ENCODE data around the gene SLCO2A1.

Gene SLCO2A1

DNA sequence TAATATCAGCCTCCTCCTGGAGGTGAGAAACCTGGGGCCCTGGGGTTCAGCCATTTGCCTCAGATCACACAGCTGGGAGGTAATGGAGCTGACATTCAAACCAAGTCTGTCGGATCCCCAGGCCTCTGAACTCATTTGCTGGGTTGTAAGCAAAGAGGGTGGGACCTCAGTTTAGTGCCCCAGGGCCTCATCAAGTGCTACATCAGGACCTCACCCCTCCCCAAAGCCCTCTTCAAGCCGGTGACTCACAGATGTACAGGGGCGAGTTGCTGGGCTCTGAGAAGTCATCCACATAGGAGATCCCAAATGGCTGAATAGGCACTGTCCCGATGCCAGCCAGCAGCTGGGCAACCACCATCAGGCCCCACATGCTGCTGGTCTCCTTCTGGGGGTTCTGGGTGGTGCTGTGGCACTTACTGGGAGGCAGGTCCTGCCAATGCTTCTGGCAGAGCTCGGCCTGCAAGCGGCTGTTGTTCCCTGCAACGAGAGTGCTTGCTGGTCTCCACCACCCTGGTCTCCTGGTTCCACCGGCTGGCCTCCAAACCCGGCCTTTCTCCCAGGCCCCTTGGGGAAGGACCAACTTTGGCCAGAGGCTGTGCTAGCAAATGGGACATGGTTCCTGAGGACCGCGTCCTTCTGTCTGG, 74.9 kb downstream of the SLCO2A1 start:
- Mint-ChIP-seq H3K4me1 (no peaks in the 10 kb centered on the region), H3K36me3 (ENCODE audit: insufficient read depth) (peaks cover 2% of the 10 kb centered on the region), H3K9me3 (no peaks in the 10 kb centered on the region), H3K27ac (ENCODE audit: low read depth) (no peak overlapping the region), H3K27me3 (peaks cover 25% of the 10 kb centered on the region), H3K4me3 (no peak overlapping the region)
- ATAC-seq (replicated peaks; ENCODE audit: extremely low read depth, poor library complexity, severe bottlenecking), result no peak
- DNase-seq (ENCODE audit: low spot score in 2 of 2), result no peak

DNA sequence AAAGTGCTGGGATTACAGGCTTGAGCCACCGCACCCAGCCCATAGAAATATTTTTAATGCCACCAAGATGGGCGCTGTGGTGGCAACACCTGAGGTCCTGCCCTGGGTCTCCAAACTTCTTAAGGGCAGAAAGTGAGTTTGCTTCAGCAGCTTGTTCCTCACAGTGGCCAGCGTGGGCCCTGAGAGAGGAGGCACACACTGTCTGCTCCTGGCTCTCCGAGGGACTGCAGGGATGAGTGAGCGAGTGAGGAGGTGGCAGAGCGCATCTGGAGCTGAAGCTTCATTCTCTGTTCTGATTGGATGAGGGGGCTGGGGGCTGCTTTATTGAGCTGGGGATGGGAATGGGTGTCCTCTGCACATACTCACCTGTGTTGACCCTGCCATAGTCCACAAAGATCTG, 76.4 kb downstream of the SLCO2A1 start:
- DNase-seq (ENCODE audit: low spot score in 2 of 2), result no peak
- peaks cover 2% of the 10 kb centered on the region for H3K36me3 Mint-ChIP-seq (ENCODE audit: insufficient read depth)

DNA sequence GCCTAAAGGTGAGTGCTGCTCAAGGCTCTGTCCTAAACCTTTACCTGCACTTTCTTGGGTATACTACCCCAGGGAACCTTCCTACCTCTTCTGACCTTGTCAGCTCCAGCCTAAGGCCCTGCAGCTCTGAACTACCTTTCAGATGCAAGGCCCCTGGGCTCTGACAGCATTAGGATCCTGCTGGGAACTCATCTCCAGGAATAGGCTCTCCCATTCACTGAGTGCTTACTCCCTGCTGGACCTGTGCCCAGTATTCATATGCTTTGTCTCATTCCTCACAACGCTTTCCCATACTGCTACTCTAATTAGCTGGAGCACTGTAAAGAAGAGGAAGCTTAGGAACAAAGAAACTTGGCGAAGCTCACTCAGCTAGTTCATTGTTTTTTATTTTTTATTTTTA, 80.3 kb downstream of the SLCO2A1 start:
- Mint-ChIP-seq H3K4me3 (no peak overlapping the region), H3K36me3 (ENCODE audit: insufficient read depth) (peaks cover 2% of the 10 kb centered on the region), H3K9me3 (no peaks in the 10 kb centered on the region), H3K27me3 (peaks cover 9% of the 10 kb centered on the region), H3K4me1 (no peaks in the 10 kb centered on the region), H3K27ac (ENCODE audit: low read depth) (no peak overlapping the region)
- ATAC-seq (replicated peaks; ENCODE audit: extremely low read depth, poor library complexity, severe bottlenecking) (no peak), DNase-seq (ENCODE audit: low spot score in 2 of 2) (no peak)

More for the DNA sequence above, 76.4 kb downstream of the SLCO2A1 start:
- Mint-ChIP-seq H3K9me3 (no peaks in the 10 kb centered on the region), H3K4me3 (no peak overlapping the region), H3K27ac (ENCODE audit: low read depth) (no peak overlapping the region), H3K4me1 (no peaks in the 10 kb centered on the region), H3K27me3 (peaks cover 25% of the 10 kb centered on the region)
- no peak for ATAC-seq (replicated peaks; ENCODE audit: extremely low read depth, poor library complexity, severe bottlenecking)

DNA sequence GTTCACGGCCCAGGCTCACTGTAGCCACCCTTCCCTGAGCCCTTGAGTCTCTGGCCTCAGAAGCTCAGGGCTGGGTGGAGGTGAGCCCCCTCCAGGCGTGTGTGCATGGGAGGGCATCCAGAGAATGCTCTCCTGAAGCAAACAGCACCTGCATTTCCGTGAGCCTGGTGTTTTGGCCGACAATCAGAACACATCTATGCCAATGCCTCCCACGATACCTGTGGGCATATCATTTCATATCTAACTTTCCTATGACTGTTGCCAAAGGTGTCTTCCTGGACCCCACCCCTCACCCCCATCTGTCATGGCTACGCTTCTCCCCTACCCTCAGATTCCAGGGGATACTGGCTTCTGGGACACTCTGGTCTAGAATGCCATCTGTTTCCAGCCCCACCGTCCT, 80.7 kb downstream of the SLCO2A1 start:
- Mint-ChIP-seq H3K9me3 (no peaks in the 10 kb centered on the region), H3K4me1 (no peaks in the 10 kb centered on the region), H3K27me3 (peaks cover 14% of the 10 kb centered on the region), H3K4me3 (no peak overlapping the region), H3K36me3 (ENCODE audit: insufficient read depth) (peaks cover 2% of the 10 kb centered on the region), H3K27ac (ENCODE audit: low read depth) (no peak overlapping the region)
- DNase-seq (ENCODE audit: low spot score in 2 of 2), result no peak
- no peak for ATAC-seq (replicated peaks; ENCODE audit: extremely low read depth, poor library complexity, severe bottlenecking)

DNA sequence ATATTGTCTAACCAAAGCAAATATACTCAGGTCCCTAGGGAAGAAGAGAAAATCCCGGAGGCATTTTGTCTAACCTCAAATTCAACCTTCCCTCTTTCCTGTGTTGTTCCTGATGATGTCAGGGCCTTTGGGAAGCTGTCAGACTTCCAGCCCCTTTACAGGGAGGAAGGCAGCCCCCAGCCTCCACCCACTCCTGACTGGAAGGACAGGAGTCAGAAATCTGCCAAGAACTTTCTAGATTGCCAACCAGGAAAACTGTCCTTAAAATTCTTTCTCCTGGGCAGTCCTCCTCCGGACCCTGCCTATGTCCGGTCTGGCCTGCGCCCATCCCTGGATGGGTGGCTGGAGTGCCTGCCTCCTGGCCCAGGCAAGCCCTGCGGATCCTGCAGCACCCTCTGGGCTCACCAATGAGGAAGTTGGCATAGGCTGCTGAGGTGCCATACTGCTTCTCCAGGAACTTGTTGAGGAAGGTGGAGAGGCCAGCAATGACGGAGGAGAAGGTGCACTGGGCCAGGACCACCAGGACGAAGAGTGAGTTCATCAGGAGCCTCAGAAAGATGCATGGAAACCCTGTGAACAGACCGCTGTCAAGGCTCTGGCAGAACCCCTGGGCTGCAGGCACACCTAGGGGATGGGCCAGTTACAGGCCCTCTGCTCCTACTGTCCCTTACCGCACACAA, 81.5 kb downstream of the SLCO2A1 start:
- DNase-seq (ENCODE audit: low spot score in 2 of 2) (no peak), ATAC-seq (replicated peaks; ENCODE audit: extremely low read depth, poor library complexity, severe bottlenecking) (no peak)
- H3K36me3 Mint-ChIP-seq (ENCODE audit: insufficient read depth), result peaks cover 1% of the 10 kb centered on the region
- no peak overlapping the region for H3K27ac Mint-ChIP-seq (ENCODE audit: low read depth)
- no peaks in the 10 kb centered on the region for H3K9me3 Mint-ChIP-seq
- H3K27me3 Mint-ChIP-seq, result peaks cover 13% of the 10 kb centered on the region
- no peaks in the 10 kb centered on the region for H3K4me1 Mint-ChIP-seq
- no peak overlapping the region for H3K4me3 Mint-ChIP-seq

GRCh38 chr3:133945381-133946095, 84.2 kb downstream of the SLCO2A1 start:
- H3K9me3 Mint-ChIP-seq, result no peaks in the 10 kb centered on the region
- H3K27me3 Mint-ChIP-seq, result peaks cover 28% of the 10 kb centered on the region
- H3K27ac Mint-ChIP-seq (ENCODE audit: low read depth), result no peak overlapping the region
- H3K36me3 Mint-ChIP-seq (ENCODE audit: insufficient read depth), result no peaks in the 10 kb centered on the region
- DNase-seq (ENCODE audit: low spot score in 2 of 2) (no peak), ATAC-seq (replicated peaks; ENCODE audit: extremely low read depth, poor library complexity, severe bottlenecking) (no peak)
- H3K4me3 Mint-ChIP-seq, result no peak overlapping the region
- H3K4me1 Mint-ChIP-seq, result peaks cover 6% of the 10 kb centered on the region

GRCh38 chr3:133944641-133945380, 84.9 kb downstream of the SLCO2A1 start:
- Mint-ChIP-seq H3K36me3 (ENCODE audit: insufficient read depth) (no peaks in the 10 kb centered on the region), H3K4me1 (peaks cover 6% of the 10 kb centered on the region), H3K4me3 (no peak overlapping the region), H3K27ac (ENCODE audit: low read depth) (no peak overlapping the region), H3K9me3 (no peaks in the 10 kb centered on the region), H3K27me3 (peaks cover 28% of the 10 kb centered on the region)
- DNase-seq (ENCODE audit: low spot score in 2 of 2), result no peak
- no peak for ATAC-seq (replicated peaks; ENCODE audit: extremely low read depth, poor library complexity, severe bottlenecking)

DNA sequence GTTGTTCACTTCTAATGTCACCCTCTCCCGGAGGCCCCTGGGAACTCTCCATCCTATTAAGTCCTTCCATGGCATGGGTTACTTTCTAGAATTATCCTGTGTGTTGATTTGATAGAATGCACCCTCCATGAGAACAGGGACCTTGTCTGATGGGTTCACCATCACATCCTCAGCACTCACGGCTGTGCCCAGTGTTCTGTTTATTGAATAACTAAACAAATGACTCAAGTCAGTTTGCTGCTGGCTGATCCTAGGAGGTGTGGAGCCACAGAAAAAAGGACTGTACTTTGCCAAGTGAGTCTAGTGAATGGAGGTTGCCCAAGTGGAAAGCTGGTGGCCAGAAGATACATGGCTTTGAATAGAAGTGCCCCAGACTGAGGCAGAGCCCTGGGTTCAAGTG, 85.5 kb downstream of the SLCO2A1 start:
- no peak for DNase-seq (ENCODE audit: low spot score in 2 of 2)
- H3K4me3 Mint-ChIP-seq, result no peak overlapping the region
- H3K27ac Mint-ChIP-seq (ENCODE audit: low read depth), result no peak overlapping the region
- H3K4me1 Mint-ChIP-seq, result peaks cover 6% of the 10 kb centered on the region
- H3K9me3 Mint-ChIP-seq, result no peaks in the 10 kb centered on the region
- no peak for ATAC-seq (replicated peaks; ENCODE audit: extremely low read depth, poor library complexity, severe bottlenecking)
- H3K36me3 Mint-ChIP-seq (ENCODE audit: insufficient read depth), result no peaks in the 10 kb centered on the region
- peaks cover 28% of the 10 kb centered on the region for H3K27me3 Mint-ChIP-seq

DNA sequence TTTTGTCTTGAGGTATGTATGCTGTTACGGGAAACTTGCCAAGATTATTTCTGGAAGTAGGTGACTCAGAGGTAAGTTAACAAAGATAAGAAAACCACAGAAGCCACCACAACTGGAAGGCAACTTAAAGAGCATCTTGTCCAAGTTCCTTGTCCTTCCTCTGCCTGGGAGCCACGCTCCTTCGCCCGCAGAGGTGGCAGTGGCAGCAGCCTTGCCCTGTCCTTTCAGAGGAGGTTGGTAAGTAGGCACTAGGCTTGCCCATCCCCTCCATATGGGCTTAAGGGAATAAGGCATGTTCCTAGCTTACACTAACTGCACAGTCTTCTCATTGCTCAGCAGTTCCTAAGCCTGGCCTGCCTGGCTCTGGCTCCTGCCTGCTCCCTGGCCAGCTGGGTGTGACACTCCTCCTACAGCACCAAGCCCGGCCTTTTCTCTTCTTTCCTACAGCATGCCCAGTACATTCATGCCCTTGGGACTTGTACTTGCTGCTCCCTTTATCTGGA, 86.0 kb downstream of the SLCO2A1 start:
- H3K4me1 Mint-ChIP-seq, result peaks cover 6% of the 10 kb centered on the region
- no peak overlapping the region for H3K4me3 Mint-ChIP-seq
- DNase-seq (ENCODE audit: low spot score in 2 of 2) (no peak), ATAC-seq (replicated peaks; ENCODE audit: extremely low read depth, poor library complexity, severe bottlenecking) (no peak)
- no peaks in the 10 kb centered on the region for H3K36me3 Mint-ChIP-seq (ENCODE audit: insufficient read depth)
- H3K27ac Mint-ChIP-seq (ENCODE audit: low read depth), result no peak overlapping the region
- peaks cover 32% of the 10 kb centered on the region for H3K27me3 Mint-ChIP-seq
- H3K9me3 Mint-ChIP-seq, result no peaks in the 10 kb centered on the region

GRCh38 chr3:133943031-133943535, 86.6 kb downstream of the SLCO2A1 start:
- H3K4me1 Mint-ChIP-seq, result peaks cover 6% of the 10 kb centered on the region
- no peak for DNase-seq (ENCODE audit: low spot score in 2 of 2)

GRCh38 chr3:133941415-133941821, 88.3 kb downstream of the SLCO2A1 start:
- Mint-ChIP-seq H3K4me1 (peaks cover 6% of the 10 kb centered on the region), H3K36me3 (ENCODE audit: insufficient read depth) (no peaks in the 10 kb centered on the region), H3K4me3 (no peak overlapping the region), H3K27me3 (peaks cover 54% of the 10 kb centered on the region), H3K27ac (ENCODE audit: low read depth) (no peak overlapping the region), H3K9me3 (no peaks in the 10 kb centered on the region)
- no peak for ATAC-seq (replicated peaks; ENCODE audit: extremely low read depth, poor library complexity, severe bottlenecking)
- DNase-seq (ENCODE audit: low spot score in 2 of 2), result no peak

More at GRCh38 chr3:133943031-133943535, 86.6 kb downstream of the SLCO2A1 start:
- no peak for ATAC-seq (replicated peaks; ENCODE audit: extremely low read depth, poor library complexity, severe bottlenecking)
- no peak overlapping the region for H3K27ac Mint-ChIP-seq (ENCODE audit: low read depth)
- peaks cover 38% of the 10 kb centered on the region for H3K27me3 Mint-ChIP-seq
- H3K4me3 Mint-ChIP-seq, result no peak overlapping the region
- no peaks in the 10 kb centered on the region for H3K9me3 Mint-ChIP-seq
- H3K36me3 Mint-ChIP-seq (ENCODE audit: insufficient read depth), result no peaks in the 10 kb centered on the region

DNA sequence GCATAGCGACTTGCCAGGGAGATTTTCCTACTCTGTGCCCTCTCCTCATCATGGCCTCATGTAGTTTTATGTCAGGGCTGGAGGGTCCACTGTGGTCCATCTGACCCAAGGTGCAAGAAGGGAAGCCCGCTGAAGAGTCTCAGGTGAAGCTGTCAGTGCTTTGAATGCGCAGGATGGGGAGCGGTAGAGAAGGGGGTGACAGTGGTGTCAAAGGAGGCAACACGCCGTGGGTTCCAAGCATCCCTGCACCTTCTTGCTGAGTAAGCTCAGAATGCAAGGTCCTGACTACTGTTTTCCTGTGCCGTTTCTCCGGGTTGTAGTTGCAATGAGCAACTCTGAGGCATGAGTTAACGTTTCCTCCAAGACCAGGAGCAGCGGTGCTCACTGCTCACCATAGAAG, 89.2 kb downstream of the SLCO2A1 start:
- peaks cover 6% of the 10 kb centered on the region for H3K4me1 Mint-ChIP-seq
- no peak for ATAC-seq (replicated peaks; ENCODE audit: extremely low read depth, poor library complexity, severe bottlenecking)
- H3K36me3 Mint-ChIP-seq (ENCODE audit: insufficient read depth), result no peaks in the 10 kb centered on the region
- H3K27ac Mint-ChIP-seq (ENCODE audit: low read depth), result no peak overlapping the region
- no peaks in the 10 kb centered on the region for H3K9me3 Mint-ChIP-seq
- peaks cover 59% of the 10 kb centered on the region for H3K27me3 Mint-ChIP-seq
- no peak for DNase-seq (ENCODE audit: low spot score in 2 of 2)
- H3K4me3 Mint-ChIP-seq, result no peak overlapping the region

All from central memory CD8-positive, alpha-beta T cell (primary cell).